DOHH2 (cell line): Measurements from ENCODE around the gene CPED1.

Experiments used
- CTCF ChIP-seq: fragments of 200-600 bp; sonication (generic); IDR thresholded peaks from one replicate; pipeline ENCODE4 v1.5.1; 2014; ENCODE audit warnings: antibody characterized with exemption, mild to moderate bottlenecking, low read depth, low read length; ENCODE audit not compliant: poor library complexity, severe bottlenecking
- EZH2phosphoT487 ChIP-seq: fragments of 200-600 bp; sonication (generic); IDR thresholded peaks from 2 replicates; pipeline ENCODE4 v1.6.1; 2017; ENCODE audit warnings: borderline replicate concordance, mild to moderate bottlenecking, antibody characterized with exemption, low read length, moderate library complexity, mixed read lengths

- TF ChIP-seq CTCF, result no peak
- TF ChIP-seq EZH2phosphoT487, result no peak
Measured at GRCh38 chr7:120994512-120995410, 6.2 kb downstream of the CPED1 start.
